ENCODE results near the gene DCST1. TPM values are rescaled to one million over a fixed set of nuclear protein-coding genes. Genes with fewer than 3 reads are reported as not detected.

The DCST1 gene
- total RNA-seq, 1 experiment from 2014 or later: not detected

GRCh38 chr1:155029513-155030242 is 3.9 kb upstream of the DCST1 start:
- TF ChIP-seq EZH2 (IDR thresholded peaks at IDR 0.05; ENCODE audit: low read length, unreplicated experiment) (no peak), EZH2phosphoT487 (IDR thresholded peaks at IDR 0.05; ENCODE audit: borderline replicate concordance, low read length) (no peak), CTCF (conservative IDR thresholded peaks at IDR 0.05; ENCODE audit: low read depth, low read length) (no peak)
- Histone ChIP-seq H3F3A (ENCODE audit: low read length, unreplicated experiment) (no peaks in the 10 kb centered on the region), H2AFZ (ENCODE audit: low read length) (no peak overlapping the region), H3K9me3 (ENCODE audit: low read length) (no peaks in the 10 kb centered on the region), H3K79me2 (ENCODE audit: low read length) (no peaks in the 10 kb centered on the region), H3K27me3 (ENCODE audit: low read length) (no peaks in the 10 kb centered on the region), H3K9ac (ENCODE audit: low read length) (no peak overlapping the region), H3K4me2 (ENCODE audit: low read length) (no peak overlapping the region), H4K20me1 (ENCODE audit: low read length) (no peaks in the 10 kb centered on the region), H3K36me3 (ENCODE audit: low read depth, low read length) (no peaks in the 10 kb centered on the region), H3K9me2 (replicated peaks; ENCODE audit: low read length) (no peaks in the 10 kb centered on the region), H3K4me1 (ENCODE audit: insufficient read depth, low read length) (peaks cover 7% of the 10 kb centered on the region), H3K4me3 (ENCODE audit: low read length) (no peak overlapping the region), H3K27ac (ENCODE audit: low read length) (no peak overlapping the region)
- no peak for DNase-seq
- POLR2A ChIA-PET (ENCODE audit: unreplicated experiment): no interaction called here
- no peak for ATAC-seq
- CTCF ChIA-PET: no interaction called here
- intact Hi-C loops (cut with micrococcal nuclease): no loop called here
- BruUV-seq (replicated peaks): no TSS peak

- H3K4me1 ChIP-seq (ENCODE audit: insufficient read depth, low read length): peaks cover 7% of the 10 kb centered on the region
- H3K27ac ChIP-seq (ENCODE audit: low read length): no peak overlapping the region
- BruUV-seq (replicated peaks): no TSS peak
- no peak overlapping the region for H3K4me2 ChIP-seq (ENCODE audit: low read length)
- ATAC-seq (no peak), DNase-seq (no peak)
- no peak overlapping the region for H2AFZ ChIP-seq (ENCODE audit: low read length)
- no peaks in the 10 kb centered on the region for H3K79me2 ChIP-seq (ENCODE audit: low read length)
- no peaks in the 10 kb centered on the region for H3K36me3 ChIP-seq (ENCODE audit: low read depth, low read length)
- H3K9me2 ChIP-seq (replicated peaks; ENCODE audit: low read length): no peaks in the 10 kb centered on the region
- ChIA-PET POLR2A (ENCODE audit: unreplicated experiment) (interaction anchor here (0.6 kb wide), 1 partner anchor 128 kb away, joined by 11 read pairs; no protein-coding TSS in a partner anchor), CTCF (interaction anchor here (0.6 kb wide), 1 partner anchor 618 kb away, joined by 3 read pairs; no protein-coding TSS in a partner anchor)
- TF ChIP-seq EZH2phosphoT487 (IDR thresholded peaks at IDR 0.05; ENCODE audit: borderline replicate concordance, low read length) (no peak), CTCF (conservative IDR thresholded peaks at IDR 0.05; ENCODE audit: low read depth, low read length) (no peak), EZH2 (IDR thresholded peaks at IDR 0.05; ENCODE audit: low read length, unreplicated experiment) (no peak)
- no peaks in the 10 kb centered on the region for H4K20me1 ChIP-seq (ENCODE audit: low read length)
- no peaks in the 10 kb centered on the region for H3F3A ChIP-seq (ENCODE audit: low read length, unreplicated experiment)
- intact Hi-C loops (cut with micrococcal nuclease): no loop called here
- no peaks in the 10 kb centered on the region for H3K27me3 ChIP-seq (ENCODE audit: low read length)
- H3K4me3 ChIP-seq (ENCODE audit: low read length): no peak overlapping the region
- no peaks in the 10 kb centered on the region for H3K9me3 ChIP-seq (ENCODE audit: low read length)
- no peak overlapping the region for H3K9ac ChIP-seq (ENCODE audit: low read length)
These were observed 3.3 kb upstream of the DCST1 start for GRCh38 chr1:155030243-155030795.

- POLR2A ChIA-PET (ENCODE audit: unreplicated experiment): interaction anchor here (0.6 kb wide), 1 partner anchor 129 kb away, joined by 11 read pairs; no protein-coding TSS in a partner anchor
- H3F3A ChIP-seq (ENCODE audit: low read length, unreplicated experiment): no peaks in the 10 kb centered on the region
These were observed 2.7 kb upstream of the DCST1 start for GRCh38 chr1:155030899-155031298.

More at GRCh38 chr1:155030899-155031298, 2.7 kb upstream of the DCST1 start:
- no peak overlapping the region for H3K4me2 ChIP-seq (ENCODE audit: low read length)
- H3K36me3 ChIP-seq (ENCODE audit: low read depth, low read length): no peaks in the 10 kb centered on the region
- no TSS peak for BruUV-seq (replicated peaks)
- H3K4me1 ChIP-seq (ENCODE audit: insufficient read depth, low read length): peaks cover 7% of the 10 kb centered on the region
- H3K79me2 ChIP-seq (ENCODE audit: low read length): no peaks in the 10 kb centered on the region
- intact Hi-C loops (cut with micrococcal nuclease): no loop called here
- CTCF ChIA-PET: no interaction called here
- no peak for ATAC-seq
- no peaks in the 10 kb centered on the region for H3K9me2 ChIP-seq (replicated peaks; ENCODE audit: low read length)
- TF ChIP-seq EZH2 (IDR thresholded peaks at IDR 0.05; ENCODE audit: low read length, unreplicated experiment): no peak
- TF ChIP-seq EZH2phosphoT487 (IDR thresholded peaks at IDR 0.05; ENCODE audit: borderline replicate concordance, low read length): no peak
- TF ChIP-seq CTCF (conservative IDR thresholded peaks at IDR 0.05; ENCODE audit: low read depth, low read length): no peak
- DNase-seq: no peak
- H3K27me3 ChIP-seq (ENCODE audit: low read length): no peaks in the 10 kb centered on the region
- no peaks in the 10 kb centered on the region for H3K9me3 ChIP-seq (ENCODE audit: low read length)
- no peak overlapping the region for H3K4me3 ChIP-seq (ENCODE audit: low read length)
- no peaks in the 10 kb centered on the region for H4K20me1 ChIP-seq (ENCODE audit: low read length)
- H3K9ac ChIP-seq (ENCODE audit: low read length): no peak overlapping the region
- H3K27ac ChIP-seq (ENCODE audit: low read length): no peak overlapping the region
- H2AFZ ChIP-seq (ENCODE audit: low read length): no peak overlapping the region
